Measurements from ENCODE around the gene SHMT2.

Gene SHMT2

DNA sequence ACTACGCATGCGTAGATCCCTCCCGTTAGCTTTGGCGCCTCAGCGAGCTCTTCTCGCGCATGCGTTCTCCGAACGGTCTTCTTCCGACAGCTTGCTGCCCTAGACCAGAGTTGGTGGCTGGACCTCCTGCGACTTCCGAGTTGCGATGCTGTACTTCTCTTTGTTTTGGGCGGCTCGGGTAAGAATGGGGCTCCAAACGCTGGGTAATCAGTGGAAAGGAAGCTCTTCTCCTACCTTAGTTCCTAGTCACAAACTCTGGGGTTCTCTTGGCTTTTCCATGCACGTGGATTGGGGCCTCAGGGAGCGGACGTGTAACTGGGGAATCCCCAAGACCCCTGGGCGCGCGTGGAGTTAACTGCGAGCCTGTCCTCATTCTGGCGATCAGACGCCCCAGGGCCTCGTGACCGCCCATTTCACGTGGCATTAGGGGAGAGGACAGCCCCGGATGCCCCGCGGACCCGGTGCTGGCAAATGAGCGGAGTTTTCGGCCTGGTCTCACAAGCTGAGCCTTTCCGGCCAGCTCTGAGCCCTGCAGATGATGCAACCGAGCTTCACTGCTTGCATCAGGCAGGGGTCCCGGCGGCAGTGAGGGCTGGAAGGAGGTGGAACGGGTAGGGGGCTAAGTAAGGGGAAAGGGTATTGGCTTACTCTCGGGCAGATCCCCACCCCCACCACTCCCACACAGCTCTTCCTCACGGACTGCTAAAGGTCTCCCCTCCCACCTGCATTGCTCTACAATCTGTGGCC, at the start of gene SHMT2:
Gene SHMT2 (plus strand): TSS at position 78 of the 747 bp plus-strand sequence. CDS start 68 bp downstream, at position 146.
- intact Hi-C loops (cut with DNase I): loop anchor here (10.0 kb wide), 1 partner anchor 225 kb away; the partner anchor contains the start of genes GLI1 and INHBE
- peak; percentile 85 to 98 (median 94) for DNase-seq

DNA sequence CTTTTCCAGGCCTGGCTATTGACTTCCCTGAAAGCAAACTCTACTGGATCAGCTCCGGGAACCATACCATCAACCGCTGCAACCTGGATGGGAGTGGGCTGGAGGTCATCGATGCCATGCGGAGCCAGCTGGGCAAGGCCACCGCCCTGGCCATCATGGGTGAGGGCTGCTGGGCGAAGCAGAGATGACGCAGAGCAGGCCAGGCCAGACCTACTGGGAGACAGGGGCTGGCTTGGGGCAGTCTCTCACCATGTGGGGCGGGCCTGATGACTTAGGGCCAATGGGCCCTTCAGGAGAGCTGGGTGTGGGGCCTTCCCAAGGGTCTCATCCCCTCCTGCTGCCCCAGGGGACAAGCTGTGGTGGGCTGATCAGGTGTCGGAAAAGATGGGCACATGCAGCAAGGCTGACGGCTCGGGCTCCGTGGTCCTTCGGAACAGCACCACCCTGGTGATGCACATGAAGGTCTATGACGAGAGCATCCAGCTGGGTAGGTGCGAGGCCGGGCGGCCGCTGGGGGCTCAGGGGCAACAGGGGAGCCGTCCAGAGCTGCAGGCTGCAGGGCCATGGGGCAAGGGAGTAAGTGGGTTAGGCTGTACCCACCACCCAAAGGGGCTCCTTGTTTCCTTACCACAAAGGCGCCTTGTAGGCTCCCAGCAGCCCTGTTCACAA, 49.1 kb upstream of the SHMT2 start:
- DNase-seq: no peak
- intact Hi-C loops (cut with DNase I): loop anchor here (5.0 kb wide), 1 partner anchor 53 kb away; the partner anchor contains the start of gene LRP1

DNA sequence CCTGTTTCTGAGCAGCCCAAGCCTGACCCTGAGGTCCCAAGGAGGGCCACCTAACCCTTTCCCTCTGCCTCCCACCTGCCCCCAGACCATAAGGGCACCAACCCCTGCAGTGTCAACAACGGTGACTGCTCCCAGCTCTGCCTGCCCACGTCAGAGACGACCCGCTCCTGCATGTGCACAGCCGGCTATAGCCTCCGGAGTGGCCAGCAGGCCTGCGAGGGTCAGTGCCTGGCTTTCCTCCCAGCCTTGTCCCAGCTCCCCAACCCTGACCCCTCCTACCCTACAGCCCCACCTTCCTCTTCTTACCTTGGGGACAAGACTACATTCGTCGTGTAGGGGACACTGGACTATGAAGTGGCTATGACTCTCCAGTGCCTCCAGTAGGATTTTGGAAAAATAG, 48.4 kb upstream of the SHMT2 start:
- DNase-seq: no peak
- intact Hi-C loops (cut with DNase I): loop anchor here (5.0 kb wide), 1 partner anchor 54 kb away; the partner anchor contains the start of gene LRP1

DNA sequence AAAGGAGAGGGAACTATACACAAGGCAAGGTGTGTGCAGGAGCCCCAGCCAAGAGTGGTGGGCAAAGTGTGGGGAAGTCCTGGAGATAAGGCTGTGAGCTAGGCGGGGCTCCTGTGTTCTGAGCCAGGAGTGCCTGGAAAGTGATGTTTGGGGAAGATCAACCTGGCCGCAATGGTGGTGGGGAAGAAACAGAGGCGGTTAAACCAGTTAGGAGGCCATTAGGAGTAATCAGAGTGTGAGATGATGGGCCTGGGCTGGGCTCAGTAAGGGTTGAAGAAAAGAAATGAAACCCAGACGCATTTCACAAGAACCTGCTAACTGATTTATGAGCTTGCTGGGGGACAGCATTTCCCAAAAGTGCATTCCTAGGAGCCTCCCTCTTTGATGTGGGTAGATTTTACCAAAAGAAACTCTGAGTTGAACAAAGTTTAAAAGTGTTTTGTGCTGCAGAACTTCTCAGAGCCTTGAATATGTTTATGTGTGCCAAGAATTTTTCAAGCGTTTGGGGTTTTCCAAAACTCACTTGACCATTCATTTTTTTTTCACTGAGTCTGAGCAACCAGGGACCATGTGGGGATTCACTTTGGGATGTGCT, 47.9 kb upstream of the SHMT2 start:
- intact Hi-C loops (cut with DNase I): loop anchor here (5.0 kb wide), 1 partner anchor 54 kb away; the partner anchor contains the start of gene LRP1
- no peak for DNase-seq

DNA sequence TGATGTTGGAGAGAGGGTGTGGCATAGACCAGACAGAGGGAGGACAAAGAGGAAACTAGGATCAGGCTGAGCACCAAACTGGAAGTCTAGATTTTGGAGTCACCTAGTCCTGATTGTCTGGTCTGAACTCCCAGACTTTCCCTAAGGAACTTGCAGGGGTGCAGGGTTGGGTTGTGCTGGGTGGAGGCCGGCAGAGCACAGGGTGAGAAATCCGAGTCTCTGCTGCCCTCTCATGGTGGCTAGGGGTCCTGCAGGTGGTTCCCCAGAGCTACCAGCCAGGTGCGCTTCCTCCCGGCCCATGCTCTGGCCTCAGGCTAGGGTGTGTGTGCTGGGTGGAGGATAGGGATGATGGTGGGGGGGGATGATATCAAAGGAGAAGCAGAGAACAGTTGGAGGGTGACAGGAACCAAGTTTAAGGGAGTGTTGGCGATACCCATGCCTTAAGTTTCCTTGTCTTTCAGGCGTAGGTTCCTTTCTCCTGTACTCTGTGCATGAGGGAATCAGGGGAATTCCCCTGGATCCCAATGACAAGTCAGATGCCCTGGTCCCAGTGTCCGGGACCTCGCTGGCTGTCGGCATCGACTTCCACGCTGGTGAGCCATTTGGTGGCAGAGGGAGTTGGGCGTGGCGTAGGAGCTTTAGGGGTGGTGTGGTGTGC, 46.5 kb upstream of the SHMT2 start:
- intact Hi-C loops (cut with DNase I): loop anchor here (5.0 kb wide), 1 partner anchor 56 kb away; the partner anchor contains the start of gene LRP1
- DNase-seq: peak; percentile 38 to 90 (median 76)

DNA sequence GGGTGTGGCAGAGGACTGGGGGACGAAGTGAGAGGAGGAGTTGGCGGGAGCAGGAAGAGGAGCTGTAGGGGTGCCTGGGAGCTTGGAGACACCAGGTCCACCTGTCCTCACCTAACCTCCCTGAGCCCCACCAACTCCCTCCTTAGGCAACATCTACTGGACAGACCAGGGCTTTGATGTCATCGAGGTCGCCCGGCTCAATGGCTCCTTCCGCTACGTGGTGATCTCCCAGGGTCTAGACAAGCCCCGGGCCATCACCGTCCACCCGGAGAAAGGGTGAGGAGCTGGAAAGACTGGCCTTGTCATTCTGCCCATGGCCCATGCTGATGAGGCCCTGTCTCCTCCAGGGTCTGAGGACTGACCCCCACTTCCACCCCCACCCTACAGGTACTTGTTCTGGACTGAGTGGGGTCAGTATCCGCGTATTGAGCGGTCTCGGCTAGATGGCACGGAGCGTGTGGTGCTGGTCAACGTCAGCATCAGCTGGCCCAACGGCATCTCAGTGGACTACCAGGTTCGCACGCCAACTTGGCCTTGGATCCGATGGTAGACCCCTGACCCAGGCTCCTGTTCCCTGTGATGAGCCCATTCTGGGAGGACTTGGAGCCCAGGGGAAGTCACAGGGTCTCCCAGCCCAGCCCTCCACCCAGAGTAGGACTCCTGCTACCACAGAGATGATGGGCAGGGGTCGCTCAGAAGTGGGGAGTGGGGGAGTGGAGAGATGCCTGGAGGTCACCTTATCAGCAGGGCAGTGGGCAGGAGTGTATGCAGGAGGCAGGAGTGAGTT, 45.4 kb upstream of the SHMT2 start:
- no peak for DNase-seq
- intact Hi-C loops (cut with DNase I): loop anchor here (5.0 kb wide), 1 partner anchor 57 kb away; the partner anchor contains the start of gene LRP1

DNA sequence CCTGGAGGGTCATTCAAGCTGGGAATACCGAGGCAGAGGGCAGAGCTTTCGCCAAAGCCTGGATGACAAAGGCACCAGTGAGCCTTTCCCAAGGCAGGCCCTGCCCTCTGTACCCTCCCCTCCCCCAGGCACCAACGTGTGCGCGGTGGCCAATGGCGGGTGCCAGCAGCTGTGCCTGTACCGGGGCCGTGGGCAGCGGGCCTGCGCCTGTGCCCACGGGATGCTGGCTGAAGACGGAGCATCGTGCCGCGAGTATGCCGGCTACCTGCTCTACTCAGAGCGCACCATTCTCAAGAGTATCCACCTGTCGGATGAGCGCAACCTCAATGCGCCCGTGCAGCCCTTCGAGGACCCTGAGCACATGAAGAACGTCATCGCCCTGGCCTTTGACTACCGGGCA, 44.1 kb upstream of the SHMT2 start:
- intact Hi-C loops (cut with DNase I): no loop called here
- no peak for DNase-seq

DNA sequence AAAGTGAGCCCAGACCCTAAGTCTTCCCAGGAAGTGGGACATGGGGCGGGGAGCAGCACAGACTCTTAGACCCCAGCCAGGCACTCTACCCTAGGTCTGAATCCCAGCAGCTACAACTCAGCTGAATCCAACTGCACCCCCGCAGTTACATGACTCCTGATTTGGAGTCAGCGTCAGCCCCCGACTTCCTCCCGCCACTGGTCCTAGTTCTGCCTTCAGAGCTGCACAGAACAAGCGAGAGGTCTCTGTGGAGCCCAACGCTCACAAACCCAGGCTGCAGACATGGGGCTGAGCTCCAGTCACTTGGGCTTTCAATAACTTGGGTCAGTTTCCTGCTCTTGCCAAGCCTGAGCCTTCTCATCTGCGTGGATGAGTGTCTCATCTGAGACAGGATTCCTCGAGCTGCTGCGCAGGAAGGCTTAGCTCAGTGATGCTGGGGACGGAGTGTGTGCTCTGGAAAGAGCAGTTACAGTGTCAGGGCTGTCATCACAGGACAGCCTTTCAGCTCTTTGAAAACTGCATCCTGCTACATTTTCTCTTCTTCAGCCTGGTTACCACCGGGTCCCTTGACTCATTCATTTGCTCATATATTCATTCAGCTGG, 43.5 kb upstream of the SHMT2 start:
- DNase-seq: peak in 22 of 42 donors; percentile 35 to 73 (median 51)
- intact Hi-C loops (cut with DNase I): no loop called here

DNA sequence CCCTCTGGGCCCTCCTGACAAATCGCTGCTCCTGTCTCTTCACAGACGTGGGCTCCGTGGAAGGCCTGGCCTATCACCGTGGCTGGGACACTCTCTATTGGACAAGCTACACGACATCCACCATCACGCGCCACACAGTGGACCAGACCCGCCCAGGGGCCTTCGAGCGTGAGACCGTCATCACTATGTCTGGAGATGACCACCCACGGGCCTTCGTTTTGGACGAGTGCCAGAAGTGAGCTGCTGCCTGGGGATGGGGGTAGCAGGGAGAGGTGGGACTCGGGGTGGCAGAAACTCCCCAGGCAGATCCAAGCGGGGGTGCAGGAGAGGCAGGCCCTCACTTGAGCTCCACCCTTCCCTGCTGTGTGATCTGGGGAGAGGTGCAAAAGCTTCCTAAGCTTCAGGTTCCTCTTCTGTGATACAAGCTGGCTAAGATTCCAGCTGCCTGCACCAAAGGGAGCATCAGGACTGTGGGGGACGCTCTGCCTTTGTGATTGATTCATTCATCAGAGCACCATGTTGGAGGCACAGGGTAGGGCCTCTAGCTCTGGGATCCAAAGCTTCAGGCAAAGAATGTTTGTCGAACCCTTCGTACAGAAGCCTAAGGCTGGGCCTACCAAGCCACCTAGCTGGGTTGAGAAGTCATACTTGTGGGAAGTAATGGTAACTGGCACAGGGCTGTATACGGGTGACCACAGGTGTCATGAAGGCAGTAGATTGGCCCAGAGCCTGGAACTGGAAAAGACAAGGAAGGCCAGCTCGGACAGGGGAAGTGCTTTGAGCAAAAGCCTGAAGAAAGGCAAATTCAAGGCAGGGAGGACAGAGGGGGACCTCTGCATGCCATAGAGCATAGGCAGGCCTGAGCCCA, 42.1 kb upstream of the SHMT2 start:
- DNase-seq: peak in 23 of 42 donors; percentile 25 to 79 (median 52)
- intact Hi-C loops (cut with DNase I): no loop called here

DNA sequence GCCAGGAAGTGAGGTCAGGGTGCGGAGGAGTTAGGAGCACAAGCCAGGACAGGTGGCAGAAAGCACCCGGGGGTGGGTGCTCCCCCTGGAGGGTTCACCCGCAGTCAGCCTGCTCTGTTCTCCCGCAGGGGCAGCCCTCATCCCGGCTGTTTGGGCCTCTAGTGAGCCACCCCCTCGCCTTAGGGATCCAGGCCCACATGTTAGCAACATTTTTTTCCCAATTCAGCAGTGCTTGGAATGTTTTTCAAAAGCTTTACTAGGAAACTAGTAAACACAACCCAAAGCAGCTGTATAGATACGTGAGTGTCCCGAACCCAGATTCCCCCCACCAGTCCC, 41.5 kb upstream of the SHMT2 start:
- intact Hi-C loops (cut with DNase I): no loop called here
- DNase-seq: no peak

DNA sequence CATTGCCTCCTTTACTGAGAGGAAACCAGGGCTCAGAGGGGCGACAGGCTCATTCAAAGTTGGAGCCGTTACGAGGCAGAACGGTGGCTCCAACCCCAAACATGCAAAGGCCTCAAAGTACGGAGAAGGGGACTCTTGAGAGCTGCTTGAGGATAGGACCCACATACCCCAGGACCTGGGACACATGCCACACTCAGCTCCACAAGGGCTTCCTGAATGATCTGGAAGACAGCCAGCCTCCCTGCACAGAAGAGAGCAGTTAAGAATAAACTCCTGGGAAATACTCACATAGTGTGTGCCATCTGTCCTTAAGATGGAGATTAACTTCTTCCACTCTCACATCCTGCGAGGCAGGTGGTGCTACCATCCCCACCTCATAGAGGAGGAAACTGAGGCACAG, 39.5 kb upstream of the SHMT2 start:
- DNase-seq: peak in 1 of 42 donors; percentile 30
- intact Hi-C loops (cut with DNase I): no loop called here

DNA sequence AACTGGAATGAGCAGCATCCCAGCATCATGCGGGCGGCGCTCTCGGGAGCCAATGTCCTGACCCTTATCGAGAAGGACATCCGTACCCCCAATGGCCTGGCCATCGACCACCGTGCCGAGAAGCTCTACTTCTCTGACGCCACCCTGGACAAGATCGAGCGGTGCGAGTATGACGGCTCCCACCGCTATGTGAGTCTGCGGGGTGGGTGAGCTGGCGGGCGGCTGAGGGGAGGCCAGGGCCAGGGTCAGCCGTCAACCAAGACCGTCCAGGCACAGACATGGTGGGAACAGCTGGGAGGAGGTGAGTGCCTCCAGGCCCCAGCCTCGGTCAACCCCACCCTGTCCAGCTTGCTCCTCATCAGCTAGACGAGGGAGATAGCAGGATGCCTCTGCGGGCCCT, 38.7 kb upstream of the SHMT2 start:
- intact Hi-C loops (cut with DNase I): no loop called here
- no peak for DNase-seq

DNA sequence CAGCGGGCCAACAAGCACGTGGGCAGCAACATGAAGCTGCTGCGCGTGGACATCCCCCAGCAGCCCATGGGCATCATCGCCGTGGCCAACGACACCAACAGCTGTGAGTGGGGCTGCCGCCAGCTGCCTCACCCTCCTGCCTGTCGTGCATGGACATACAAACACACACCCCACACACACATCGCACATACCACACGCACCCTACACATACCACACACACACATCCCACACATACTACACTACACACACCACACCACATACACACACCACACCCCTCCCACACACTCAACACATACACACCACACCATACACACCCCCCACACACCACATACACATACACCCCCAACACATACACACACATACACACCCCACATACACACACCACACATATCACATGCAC, 38.1 kb upstream of the SHMT2 start:
- intact Hi-C loops (cut with DNase I): no loop called here

DNA sequence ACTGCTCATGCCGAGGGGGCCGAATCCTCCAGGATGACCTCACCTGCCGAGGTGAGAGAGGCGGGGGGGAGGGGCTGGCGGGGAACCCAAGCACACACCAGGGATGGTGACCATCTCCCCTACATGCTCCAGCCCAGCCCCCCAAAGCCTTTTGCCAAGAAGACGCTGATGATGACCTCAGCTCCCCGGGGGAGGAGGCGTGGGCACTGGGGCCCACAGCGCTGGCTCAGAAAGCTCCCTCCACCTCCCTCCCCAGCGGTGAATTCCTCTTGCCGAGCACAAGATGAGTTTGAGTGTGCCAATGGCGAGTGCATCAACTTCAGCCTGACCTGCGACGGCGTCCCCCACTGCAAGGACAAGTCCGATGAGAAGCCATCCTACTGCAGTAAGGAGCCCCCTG, 36.6 kb upstream of the SHMT2 start:
- intact Hi-C loops (cut with DNase I): no loop called here
- DNase-seq: no peak

More for the DNA sequence above, 38.1 kb upstream of the SHMT2 start:
- no peak for DNase-seq

DNA sequence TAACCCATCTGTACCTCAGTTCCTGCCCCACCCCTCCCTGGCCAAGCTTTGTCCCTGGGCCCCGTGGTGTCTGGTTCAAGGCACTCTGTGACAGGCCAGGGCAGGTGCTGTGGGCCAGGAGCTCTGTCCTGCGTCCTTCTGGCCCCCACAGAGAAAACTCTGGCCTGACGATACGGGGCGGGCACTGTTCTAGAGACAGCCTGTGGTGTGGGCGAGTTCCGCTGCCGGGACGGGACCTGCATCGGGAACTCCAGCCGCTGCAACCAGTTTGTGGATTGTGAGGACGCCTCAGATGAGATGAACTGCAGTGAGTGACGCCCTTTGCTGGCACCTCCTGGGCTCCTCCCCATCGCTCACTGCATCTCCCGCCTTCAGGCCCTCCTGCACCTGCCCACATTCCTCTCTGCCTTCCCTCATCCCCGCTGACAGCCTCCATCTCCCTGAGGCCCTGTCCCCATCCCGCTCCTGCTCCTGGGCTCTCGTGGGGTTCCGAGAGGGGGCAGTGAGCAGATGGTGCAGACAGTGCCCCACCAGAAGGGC, 35.7 kb upstream of the SHMT2 start:
- peak in 31 of 42 donors; percentile 14 to 83 (median 60) for DNase-seq
- intact Hi-C loops (cut with DNase I): no loop called here

DNA sequence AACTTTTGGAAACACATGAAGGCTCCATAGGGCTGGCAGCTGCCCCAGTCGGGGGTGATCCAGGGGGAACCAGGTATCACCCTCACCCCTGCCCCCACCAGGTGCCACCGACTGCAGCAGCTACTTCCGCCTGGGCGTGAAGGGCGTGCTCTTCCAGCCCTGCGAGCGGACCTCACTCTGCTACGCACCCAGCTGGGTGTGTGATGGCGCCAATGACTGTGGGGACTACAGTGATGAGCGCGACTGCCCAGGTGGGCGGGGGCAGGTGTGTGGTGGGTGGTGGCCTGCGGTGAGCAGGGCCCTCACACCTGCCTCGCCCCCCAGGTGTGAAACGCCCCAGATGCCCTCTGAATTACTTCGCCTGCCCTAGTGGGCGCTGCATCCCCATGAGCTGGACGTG, 35.3 kb upstream of the SHMT2 start:
- DNase-seq: no peak
- intact Hi-C loops (cut with DNase I): no loop called here

DNA sequence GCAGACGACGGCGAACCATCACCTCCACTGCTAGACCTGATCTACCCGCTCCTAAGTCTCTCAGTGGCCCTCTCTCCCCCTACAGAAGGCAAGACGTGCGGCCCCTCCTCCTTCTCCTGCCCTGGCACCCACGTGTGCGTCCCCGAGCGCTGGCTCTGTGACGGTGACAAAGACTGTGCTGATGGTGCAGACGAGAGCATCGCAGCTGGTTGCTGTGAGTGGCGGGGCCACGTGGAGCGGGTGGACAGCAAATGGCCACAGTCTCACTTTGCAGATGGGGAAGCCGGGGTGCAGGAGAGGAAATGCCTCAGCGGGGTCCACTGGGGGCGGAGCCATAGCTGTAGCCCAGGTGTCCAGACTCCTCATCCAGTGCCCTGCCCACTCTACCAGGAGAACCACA, 34.3 kb upstream of the SHMT2 start:
- DNase-seq: peak in 23 of 42 donors; percentile 19 to 67 (median 48)
- intact Hi-C loops (cut with DNase I): no loop called here
